ENCODE measurements around the gene FGF13. TPM values are rescaled to one million over a fixed set of nuclear protein-coding genes. Genes with fewer than 3 reads are reported as not detected.

FGF13 gene
- total RNA-seq, 1 donor from 2014 or later: 1.7 TPM

- H3K9me3 ChIP-seq (replicated peaks): no peaks in the 10 kb centered on the region
- no peak for DNase-seq
- TF ChIP-seq, protein P1, sequence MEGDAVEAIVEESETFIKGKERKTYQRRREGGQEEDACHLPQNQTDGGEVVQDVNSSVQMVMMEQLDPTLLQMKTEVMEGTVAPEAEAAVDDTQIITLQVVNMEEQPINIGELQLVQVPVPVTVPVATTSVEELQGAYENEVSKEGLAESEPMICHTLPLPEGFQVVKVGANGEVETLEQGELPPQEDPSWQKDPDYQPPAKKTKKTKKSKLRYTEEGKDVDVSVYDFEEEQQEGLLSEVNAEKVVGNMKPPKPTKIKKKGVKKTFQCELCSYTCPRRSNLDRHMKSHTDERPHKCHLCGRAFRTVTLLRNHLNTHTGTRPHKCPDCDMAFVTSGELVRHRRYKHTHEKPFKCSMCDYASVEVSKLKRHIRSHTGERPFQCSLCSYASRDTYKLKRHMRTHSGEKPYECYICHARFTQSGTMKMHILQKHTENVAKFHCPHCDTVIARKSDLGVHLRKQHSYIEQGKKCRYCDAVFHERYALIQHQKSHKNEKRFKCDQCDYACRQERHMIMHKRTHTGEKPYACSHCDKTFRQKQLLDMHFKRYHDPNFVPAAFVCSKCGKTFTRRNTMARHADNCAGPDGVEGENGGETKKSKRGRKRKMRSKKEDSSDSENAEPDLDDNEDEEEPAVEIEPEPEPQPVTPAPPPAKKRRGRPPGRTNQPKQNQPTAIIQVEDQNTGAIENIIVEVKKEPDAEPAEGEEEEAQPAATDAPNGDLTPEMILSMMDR (IDR thresholded peaks at IDR 0.05; ENCODE audit: borderline replicate concordance): peak; percentile 49
- intact Hi-C loops (cut with micrococcal nuclease): loop anchor here (10.0 kb wide), 1 partner anchor 624 kb away; no protein-coding TSS in a partner anchor
- H3K27me3 ChIP-seq (ENCODE audit: low read depth): no peaks in the 10 kb centered on the region
- H3K27ac ChIP-seq (replicated peaks): no peak overlapping the region
- H3K4me3 ChIP-seq: no peak overlapping the region
- no peaks in the 10 kb centered on the region for H3K4me1 ChIP-seq
- no peaks in the 10 kb centered on the region for H3K36me3 ChIP-seq
Observed at GRCh38 chrX:138748480-138748879, 37.0 kb upstream of the FGF13 start.

- Histone ChIP-seq H3K4me3 (no peak overlapping the region), H3K27ac (replicated peaks) (no peak overlapping the region), H3K9me3 (replicated peaks) (no peaks in the 10 kb centered on the region), H3K27me3 (ENCODE audit: low read depth) (no peaks in the 10 kb centered on the region), H3K36me3 (no peaks in the 10 kb centered on the region), H3K4me1 (no peaks in the 10 kb centered on the region)
- DNase-seq: no peak
- intact Hi-C loops (cut with micrococcal nuclease): loop anchor here (10.0 kb wide), 1 partner anchor 620 kb away; no protein-coding TSS in a partner anchor
- TF ChIP-seq, protein P1 (IDR thresholded peaks at IDR 0.05; ENCODE audit: borderline replicate concordance): peak; percentile 71
Observed at GRCh38 chrX:138745196-138745595, 33.7 kb upstream of the FGF13 start.

- DNase-seq: no peak
- Histone ChIP-seq H3K4me1 (no peaks in the 10 kb centered on the region), H3K27me3 (ENCODE audit: low read depth) (no peaks in the 10 kb centered on the region), H3K27ac (replicated peaks) (no peak overlapping the region), H3K36me3 (no peaks in the 10 kb centered on the region), H3K4me3 (no peak overlapping the region), H3K9me3 (replicated peaks) (no peaks in the 10 kb centered on the region)
- intact Hi-C loops (cut with micrococcal nuclease): loop anchor here (10.0 kb wide), 1 partner anchor 617 kb away; no protein-coding TSS in a partner anchor
- TF ChIP-seq, protein P1 (IDR thresholded peaks at IDR 0.05; ENCODE audit: borderline replicate concordance): no peak
Observed at GRCh38 chrX:138742217-138742616, 30.7 kb upstream of the FGF13 start.

GRCh38 chrX:138740341-138740740 is 28.8 kb upstream of the FGF13 start:
- no peaks in the 10 kb centered on the region for H3K36me3 ChIP-seq
- H3K4me3 ChIP-seq: no peak overlapping the region
- no peak for DNase-seq
- intact Hi-C loops (cut with micrococcal nuclease): loop anchor here (10.0 kb wide), 1 partner anchor 616 kb away; no protein-coding TSS in a partner anchor
- H3K4me1 ChIP-seq: no peaks in the 10 kb centered on the region
- no peaks in the 10 kb centered on the region for H3K27me3 ChIP-seq (ENCODE audit: low read depth)
- H3K9me3 ChIP-seq (replicated peaks): no peaks in the 10 kb centered on the region
- no peak overlapping the region for H3K27ac ChIP-seq (replicated peaks)
- TF ChIP-seq, protein P1 (IDR thresholded peaks at IDR 0.05; ENCODE audit: borderline replicate concordance): no peak

GRCh38 chrX:138723301-138723700 is 11.8 kb upstream of the FGF13 start:
- intact Hi-C loops (cut with micrococcal nuclease): no loop called here
- Histone ChIP-seq H3K4me1 (no peaks in the 10 kb centered on the region), H3K9me3 (replicated peaks) (no peaks in the 10 kb centered on the region), H3K36me3 (no peaks in the 10 kb centered on the region), H3K4me3 (no peak overlapping the region), H3K27ac (replicated peaks) (no peak overlapping the region), H3K27me3 (ENCODE audit: low read depth) (no peaks in the 10 kb centered on the region)
- DNase-seq: no peak
- TF ChIP-seq, protein P1 (IDR thresholded peaks at IDR 0.05; ENCODE audit: borderline replicate concordance): no peak
